Panc1 (cell line): ENCODE data around the gene ZNF469. TPM values are rescaled to one million over a fixed set of nuclear protein-coding genes. Genes with fewer than 3 reads are reported as not detected.

Source experiments
- ATAC-seq: fragments of 200-7000 bp; cut with Tn5 transposase; 2 replicates; pipeline ENCODE4 v1.9.1; 2020; ENCODE audit warnings: mild to moderate bottlenecking, moderate library complexity
- BruUV-seq: library from RNA; stranded (reverse); fragments of 400-500 nt; replicated peaks from 2 replicates; lab custom pipeline; 2021; lab: Mats Ljungman, UMichigan
- CTCF ChIA-PET: fragments of 300-600 bp; sonication (Branson Sonifier 250); formaldehyde crosslinking; loops from one replicate; lab custom pipeline; 2022; ENCODE audit warnings: antibody characterized with exemption; lab: Charles Lee
- POLR2A ChIA-PET: fragments of 300-600 bp; sonication (Branson Sonifier 250); formaldehyde crosslinking; loops from one replicate; lab custom pipeline; 2022; ENCODE audit warnings: antibody characterized with exemption; lab: Charles Lee
- DNase-seq: peaks from one replicate; pipeline ENCODE4 v3.0.0-alpha.2; 2010; ENCODE audit warnings: low read depth, low spot score
- H3K27ac ChIP-seq: 2 replicates; pipeline ENCODE4 v1.5.1; 2011; ENCODE audit warnings: mild to moderate bottlenecking, low read length, inconsistent platforms
- H3K27me3 ChIP-seq: fragments of 200-500 bp; sonication (Bioruptor generic); 2 replicates; pipeline ENCODE4 v1.6.0; 2014; ENCODE audit warnings: low read length, inconsistent platforms; ENCODE audit not compliant: control insufficient read depth, insufficient read depth
- H3K36me3 ChIP-seq: fragments of 200-500 bp; sonication (Bioruptor generic); 2 replicates; pipeline ENCODE4 v1.5.1; 2014; ENCODE audit warnings: inconsistent platforms, mild to moderate bottlenecking, low read length, moderate library complexity; ENCODE audit not compliant: control insufficient read depth, insufficient read depth
- H3K4me1 ChIP-seq: 2 replicates; pipeline ENCODE4 v1.5.1; 2011; ENCODE audit warnings: inconsistent platforms, mild to moderate bottlenecking, low read length, moderate library complexity; ENCODE audit not compliant: control insufficient read depth, insufficient read depth
- H3K4me3 ChIP-seq, 2 experiments: 2 replicates each; pipeline ENCODE4 v1.5.1; 2011 to 2012; ENCODE audit warnings: low read depth in 2 of 2, low read length in 2 of 2, mild to moderate bottlenecking in 2 of 2, inconsistent platforms in 1 of 2, moderate library complexity in 1 of 2
- H3K9me3 ChIP-seq: fragments of 200-500 bp; sonication (Bioruptor generic); 2 replicates; pipeline ENCODE4 v1.5.1; 2014; ENCODE audit warnings: low read depth, mild to moderate bottlenecking, inconsistent platforms, low read length, moderate library complexity; ENCODE audit not compliant: control insufficient read depth, insufficient read depth
- POLR2AphosphoS5 ChIP-seq: IDR thresholded peaks from 2 replicates; pipeline ENCODE4 v1.6.1; 2012; ENCODE audit warnings: mild to moderate bottlenecking, low read depth, low read length, moderate library complexity
- SIN3A ChIP-seq: IDR thresholded peaks from 2 replicates; pipeline ENCODE4 v1.6.1; 2012; ENCODE audit warnings: low read depth, mild to moderate bottlenecking, low read length, moderate library complexity, borderline replicate concordance; ENCODE audit not compliant: insufficient read depth
- TCF7L2 ChIP-seq: IDR thresholded peaks from 2 replicates; pipeline ENCODE4 v1.6.1; 2011; ENCODE audit warnings: mild to moderate bottlenecking, low read depth, low read length, inconsistent platforms
- in situ Hi-C: cut with HindIII; loops from 2 replicates; pipeline ENCODE4 v1.10.0; 2016; ENCODE audit warnings: low sequenced_read_pairs, low pct_unique_long_range_greater_than_20kb
- intact Hi-C: fragments of 100-400 bp; cut with micrococcal nuclease; formaldehyde crosslinking; loops from one replicate; pipeline ENCODE4 v1.10.0; 2022; ENCODE audit not compliant: unreplicated experiment
- total RNA-seq: library from RNA; stranded (reverse); gene quantifications from one replicate; pipeline ENCODE4 v1.2.1, GENCODE V29; 2021; ENCODE audit not compliant: unreplicated experiment
- TF ChIP-seq, protein P1 (sequence below): fragments of 450-650 bp; IDR thresholded peaks from 2 replicates; pipeline ENCODE4 v1.5.1; 2017; ENCODE audit warnings: mild to moderate bottlenecking
- TF ChIP-seq, protein P2 (sequence below), 2 experiments: IDR thresholded peaks; 2 replicates each; pipeline ENCODE4 v1.6.1; 2011 to 2012; ENCODE audit warnings: low read depth in 2 of 2, control low read depth in 1 of 2, low read length in 1 of 2, mild to moderate bottlenecking in 1 of 2, moderate library complexity in 1 of 2; ENCODE audit not compliant: insufficient read depth in 1 of 2

Gene ZNF469
- total RNA-seq, 1 experiment from 2014 or later: 1.3 TPM

DNA sequence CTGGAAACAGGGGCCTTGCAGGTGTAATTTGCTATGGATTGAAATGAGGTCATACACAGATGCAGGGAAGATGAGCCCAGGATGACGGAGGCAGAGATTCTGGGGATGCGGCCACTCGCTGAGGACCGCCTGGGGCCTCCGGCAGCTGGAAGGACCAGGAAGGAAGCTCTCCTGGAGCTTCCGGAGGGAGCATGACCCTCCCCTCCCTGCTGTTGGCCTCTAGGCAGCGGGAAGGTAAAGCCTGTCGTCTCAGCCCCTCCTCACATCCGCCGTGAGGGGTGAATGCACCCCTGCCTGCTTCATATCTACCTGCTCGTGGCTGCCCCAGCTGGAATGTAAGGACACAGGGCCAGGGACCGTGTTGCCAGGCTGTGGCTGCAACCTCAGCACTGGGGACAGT is 29.1 kb upstream of the ZNF469 start:
- in situ Hi-C loops: no loop called here
- no peaks in the 10 kb centered on the region for H3K27me3 ChIP-seq
- CTCF ChIA-PET: no interaction called here
- H3K4me3 ChIP-seq: no peak overlapping the region
- no peak for TF ChIP-seq SIN3A
- intact Hi-C loops: no loop called here
- no peak for ATAC-seq
- POLR2A ChIA-PET: no interaction called here
- no peak overlapping the region for H3K27ac ChIP-seq
- no TSS peak for BruUV-seq
- no peaks in the 10 kb centered on the region for H3K4me1 ChIP-seq
- no peaks in the 10 kb centered on the region for H3K36me3 ChIP-seq
- H3K9me3 ChIP-seq: no peaks in the 10 kb centered on the region
- no peak for DNase-seq

DNA sequence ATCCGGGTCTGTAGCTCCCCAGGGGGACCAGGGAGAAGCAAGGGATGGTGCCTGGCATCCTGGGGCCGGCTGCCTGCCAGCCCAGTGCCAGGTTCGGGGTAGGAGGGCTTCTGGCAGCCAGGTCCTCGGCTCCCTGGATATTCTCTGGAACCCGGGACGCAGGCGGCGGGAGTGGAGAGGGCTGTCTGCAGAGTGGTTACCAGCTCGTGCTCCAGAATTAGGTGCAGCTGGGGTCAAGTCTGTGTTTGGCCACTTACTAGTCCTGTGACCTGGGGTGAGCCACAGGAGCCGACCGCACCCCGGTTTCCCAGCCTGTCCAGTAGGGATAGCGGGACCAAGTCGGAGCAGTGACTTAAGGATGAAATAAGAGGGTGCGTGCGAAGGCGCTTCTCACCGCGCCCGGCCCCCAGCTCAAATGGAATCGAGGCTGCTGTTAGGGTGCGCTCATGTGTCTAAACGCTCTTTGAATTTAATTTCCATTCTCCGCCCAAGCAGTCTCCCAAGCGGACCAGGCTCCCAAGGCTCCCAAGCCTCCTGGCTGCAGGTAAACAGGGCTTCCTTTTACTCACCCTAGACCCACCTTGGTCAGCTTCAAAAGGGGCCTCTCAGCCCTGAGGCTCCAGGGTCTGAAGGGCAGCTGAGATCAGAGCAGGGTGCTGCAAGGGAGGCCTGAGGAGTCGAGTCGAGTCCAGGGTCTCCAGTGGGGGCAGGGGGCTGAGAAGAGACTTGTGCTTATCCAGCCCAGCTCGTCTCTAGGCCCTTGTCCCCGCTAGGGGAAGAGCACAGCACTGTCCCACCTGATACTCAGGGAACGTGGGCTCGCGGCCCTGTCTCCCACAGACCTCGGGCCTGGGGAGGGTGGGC is 28.3 kb upstream of the ZNF469 start:
- in situ Hi-C loops: no loop called here
- ChIA-PET POLR2A (no interaction called here), CTCF (no interaction called here)
- no TSS peak for BruUV-seq
- TF ChIP-seq POLR2AphosphoS5 (no peak), TCF7L2 (no peak), SIN3A (no peak)
- TF ChIP-seq, protein P1, sequence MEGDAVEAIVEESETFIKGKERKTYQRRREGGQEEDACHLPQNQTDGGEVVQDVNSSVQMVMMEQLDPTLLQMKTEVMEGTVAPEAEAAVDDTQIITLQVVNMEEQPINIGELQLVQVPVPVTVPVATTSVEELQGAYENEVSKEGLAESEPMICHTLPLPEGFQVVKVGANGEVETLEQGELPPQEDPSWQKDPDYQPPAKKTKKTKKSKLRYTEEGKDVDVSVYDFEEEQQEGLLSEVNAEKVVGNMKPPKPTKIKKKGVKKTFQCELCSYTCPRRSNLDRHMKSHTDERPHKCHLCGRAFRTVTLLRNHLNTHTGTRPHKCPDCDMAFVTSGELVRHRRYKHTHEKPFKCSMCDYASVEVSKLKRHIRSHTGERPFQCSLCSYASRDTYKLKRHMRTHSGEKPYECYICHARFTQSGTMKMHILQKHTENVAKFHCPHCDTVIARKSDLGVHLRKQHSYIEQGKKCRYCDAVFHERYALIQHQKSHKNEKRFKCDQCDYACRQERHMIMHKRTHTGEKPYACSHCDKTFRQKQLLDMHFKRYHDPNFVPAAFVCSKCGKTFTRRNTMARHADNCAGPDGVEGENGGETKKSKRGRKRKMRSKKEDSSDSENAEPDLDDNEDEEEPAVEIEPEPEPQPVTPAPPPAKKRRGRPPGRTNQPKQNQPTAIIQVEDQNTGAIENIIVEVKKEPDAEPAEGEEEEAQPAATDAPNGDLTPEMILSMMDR: no peak
- TF ChIP-seq, protein P2, sequence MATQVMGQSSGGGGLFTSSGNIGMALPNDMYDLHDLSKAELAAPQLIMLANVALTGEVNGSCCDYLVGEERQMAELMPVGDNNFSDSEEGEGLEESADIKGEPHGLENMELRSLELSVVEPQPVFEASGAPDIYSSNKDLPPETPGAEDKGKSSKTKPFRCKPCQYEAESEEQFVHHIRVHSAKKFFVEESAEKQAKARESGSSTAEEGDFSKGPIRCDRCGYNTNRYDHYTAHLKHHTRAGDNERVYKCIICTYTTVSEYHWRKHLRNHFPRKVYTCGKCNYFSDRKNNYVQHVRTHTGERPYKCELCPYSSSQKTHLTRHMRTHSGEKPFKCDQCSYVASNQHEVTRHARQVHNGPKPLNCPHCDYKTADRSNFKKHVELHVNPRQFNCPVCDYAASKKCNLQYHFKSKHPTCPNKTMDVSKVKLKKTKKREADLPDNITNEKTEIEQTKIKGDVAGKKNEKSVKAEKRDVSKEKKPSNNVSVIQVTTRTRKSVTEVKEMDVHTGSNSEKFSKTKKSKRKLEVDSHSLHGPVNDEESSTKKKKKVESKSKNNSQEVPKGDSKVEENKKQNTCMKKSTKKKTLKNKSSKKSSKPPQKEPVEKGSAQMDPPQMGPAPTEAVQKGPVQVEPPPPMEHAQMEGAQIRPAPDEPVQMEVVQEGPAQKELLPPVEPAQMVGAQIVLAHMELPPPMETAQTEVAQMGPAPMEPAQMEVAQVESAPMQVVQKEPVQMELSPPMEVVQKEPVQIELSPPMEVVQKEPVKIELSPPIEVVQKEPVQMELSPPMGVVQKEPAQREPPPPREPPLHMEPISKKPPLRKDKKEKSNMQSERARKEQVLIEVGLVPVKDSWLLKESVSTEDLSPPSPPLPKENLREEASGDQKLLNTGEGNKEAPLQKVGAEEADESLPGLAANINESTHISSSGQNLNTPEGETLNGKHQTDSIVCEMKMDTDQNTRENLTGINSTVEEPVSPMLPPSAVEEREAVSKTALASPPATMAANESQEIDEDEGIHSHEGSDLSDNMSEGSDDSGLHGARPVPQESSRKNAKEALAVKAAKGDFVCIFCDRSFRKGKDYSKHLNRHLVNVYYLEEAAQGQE (IDR thresholded peaks at IDR 0.05; ENCODE audit: insufficient read depth in 1 of 2, low read depth in 2 of 2, low read length in 1 of 2): no peak
- Histone ChIP-seq H3K4me3 (no peak overlapping the region), H3K27ac (no peak overlapping the region), H3K36me3 (no peaks in the 10 kb centered on the region), H3K9me3 (no peaks in the 10 kb centered on the region), H3K4me1 (no peaks in the 10 kb centered on the region), H3K27me3 (no peaks in the 10 kb centered on the region)
- DNase-seq: no peak
- ATAC-seq: no peak
- intact Hi-C loops: no loop called here

DNA sequence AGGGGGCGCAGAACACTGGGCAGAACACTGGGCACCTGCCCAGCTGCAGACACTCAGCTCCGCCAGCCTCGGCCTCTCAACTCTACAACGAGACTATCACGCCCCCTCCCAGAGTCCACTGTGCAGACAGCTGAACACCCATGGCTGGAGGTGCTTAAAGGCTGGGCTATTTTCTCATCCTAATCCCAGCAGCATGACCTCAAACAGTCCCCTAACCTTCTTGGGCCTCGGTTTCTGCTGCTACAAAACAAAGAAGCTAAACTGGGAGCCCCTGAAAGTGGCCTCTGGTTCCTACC is 27.7 kb upstream of the ZNF469 start:
- Histone ChIP-seq H3K36me3 (no peaks in the 10 kb centered on the region), H3K27ac (no peak overlapping the region), H3K27me3 (no peaks in the 10 kb centered on the region), H3K4me3 (no peak overlapping the region), H3K4me1 (no peaks in the 10 kb centered on the region), H3K9me3 (no peaks in the 10 kb centered on the region)
- TF ChIP-seq, protein P2 (IDR thresholded peaks at IDR 0.05; ENCODE audit: insufficient read depth in 1 of 2, low read depth in 2 of 2, low read length in 1 of 2): no peak
- no TSS peak for BruUV-seq
- intact Hi-C loops (no loop called here), in situ Hi-C loops (no loop called here)
- ChIA-PET CTCF (no interaction called here), POLR2A (no interaction called here)
- ATAC-seq: 0 out of 2 replicates have a peak, but pooled peaks have one; percentile 52
- DNase-seq: no peak
